ENCODE measurements around the gene PDCD7. TPM values are rescaled to one million over a fixed set of nuclear protein-coding genes. Genes with fewer than 3 reads are reported as not detected.

PDCD7 gene
- total RNA-seq, 1 experiment from 2014 or later = 31.6 TPM

DNA sequence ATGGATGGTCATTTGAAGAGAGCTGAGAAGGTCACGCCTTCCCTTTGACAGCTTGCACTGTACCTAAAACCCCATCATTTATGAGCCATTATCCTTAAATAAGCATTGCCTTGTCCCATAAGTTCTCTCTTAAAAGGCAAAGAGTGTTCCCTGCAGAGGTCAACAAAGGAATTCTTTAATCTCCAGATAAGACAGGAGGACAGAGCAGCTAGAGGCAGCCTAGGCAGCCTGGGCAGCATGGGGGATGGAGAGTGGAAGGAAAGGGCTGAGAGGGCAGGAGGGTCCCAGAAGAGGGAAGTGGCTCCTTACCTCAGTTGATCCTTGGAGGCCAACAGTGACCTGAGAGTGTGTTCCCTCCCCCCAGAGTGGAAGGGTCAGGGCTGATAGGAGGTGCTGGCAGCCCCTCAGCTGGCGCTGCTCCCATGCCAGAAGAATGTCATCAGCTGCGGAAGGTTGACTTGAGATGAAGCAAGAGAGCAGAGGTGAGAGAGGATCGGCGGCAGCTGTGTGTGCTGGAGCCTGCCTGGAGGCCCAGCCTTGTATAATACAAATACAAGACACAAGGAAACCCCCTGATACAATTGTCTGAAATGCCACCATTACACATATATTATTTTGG, 44.3 kb downstream of the PDCD7 start:
- no TSS peak for BruUV-seq (replicated peaks)
- Histone ChIP-seq H3K4me3 (replicated peaks in 1 of 2; ENCODE audit: low read depth in 1 of 2, low read length in 2 of 2) (no peak overlapping the region), H3K27ac (ENCODE audit: low read depth, low read length) (no peak overlapping the region), H4K20me1 (ENCODE audit: insufficient read depth) (no peaks in the 10 kb centered on the region), H3K9me2 (ENCODE audit: insufficient read depth) (no peaks in the 10 kb centered on the region), H3K9ac (ENCODE audit: low read length) (no peak overlapping the region), H3K9me3 (ENCODE audit: control insufficient read depth in 1 of 2, insufficient read depth in 1 of 2, low read depth in 1 of 2, low read length in 2 of 2) (no peaks in the 10 kb centered on the region), H2AFZ (ENCODE audit: low read depth, low read length, poor library complexity, severe bottlenecking) (no peak overlapping the region), H3K4me2 (ENCODE audit: low read length) (no peak overlapping the region), H3K79me2 (ENCODE audit: insufficient read depth, low read length) (no peaks in the 10 kb centered on the region), H3K4me1 (ENCODE audit: control insufficient read depth in 1 of 2, insufficient read depth in 2 of 2, low read length in 2 of 2) (no peaks in the 10 kb centered on the region), H3K27me3 (ENCODE audit: insufficient read depth, low read length) (no peaks in the 10 kb centered on the region), H3K36me3 (ENCODE audit: control insufficient read depth in 1 of 2, insufficient read depth in 2 of 2, low read length in 2 of 2) (no peaks in the 10 kb centered on the region)
- DNase-seq (ENCODE audit: low read depth, low spot score) (no peak), ATAC-seq (no peak)
- intact Hi-C loops (cut with micrococcal nuclease) = no loop called here
- ChIA-PET RAD21 (ENCODE audit: low non-redundant PET in 1 of 2, low total read pairs in 2 of 2, uncharacterized antibody in 2 of 2, unreplicated experiment in 2 of 2) (no interaction called here), CTCF (interaction anchor here (1.4 kb wide), 1 partner anchor 12 kb away, joined by 5 read pairs; no protein-coding TSS in a partner anchor), POLR2A (no interaction called here)
- TF ChIP-seq ZBTB33 (IDR thresholded peaks at IDR 0.05; ENCODE audit: extremely low read depth, insufficient replicate concordance, low read length) = no peak
- no peak for TF ChIP-seq POLR2AphosphoS5 (IDR thresholded peaks at IDR 0.05; ENCODE audit: low read depth, low read length)
- TF ChIP-seq, protein P1, sequence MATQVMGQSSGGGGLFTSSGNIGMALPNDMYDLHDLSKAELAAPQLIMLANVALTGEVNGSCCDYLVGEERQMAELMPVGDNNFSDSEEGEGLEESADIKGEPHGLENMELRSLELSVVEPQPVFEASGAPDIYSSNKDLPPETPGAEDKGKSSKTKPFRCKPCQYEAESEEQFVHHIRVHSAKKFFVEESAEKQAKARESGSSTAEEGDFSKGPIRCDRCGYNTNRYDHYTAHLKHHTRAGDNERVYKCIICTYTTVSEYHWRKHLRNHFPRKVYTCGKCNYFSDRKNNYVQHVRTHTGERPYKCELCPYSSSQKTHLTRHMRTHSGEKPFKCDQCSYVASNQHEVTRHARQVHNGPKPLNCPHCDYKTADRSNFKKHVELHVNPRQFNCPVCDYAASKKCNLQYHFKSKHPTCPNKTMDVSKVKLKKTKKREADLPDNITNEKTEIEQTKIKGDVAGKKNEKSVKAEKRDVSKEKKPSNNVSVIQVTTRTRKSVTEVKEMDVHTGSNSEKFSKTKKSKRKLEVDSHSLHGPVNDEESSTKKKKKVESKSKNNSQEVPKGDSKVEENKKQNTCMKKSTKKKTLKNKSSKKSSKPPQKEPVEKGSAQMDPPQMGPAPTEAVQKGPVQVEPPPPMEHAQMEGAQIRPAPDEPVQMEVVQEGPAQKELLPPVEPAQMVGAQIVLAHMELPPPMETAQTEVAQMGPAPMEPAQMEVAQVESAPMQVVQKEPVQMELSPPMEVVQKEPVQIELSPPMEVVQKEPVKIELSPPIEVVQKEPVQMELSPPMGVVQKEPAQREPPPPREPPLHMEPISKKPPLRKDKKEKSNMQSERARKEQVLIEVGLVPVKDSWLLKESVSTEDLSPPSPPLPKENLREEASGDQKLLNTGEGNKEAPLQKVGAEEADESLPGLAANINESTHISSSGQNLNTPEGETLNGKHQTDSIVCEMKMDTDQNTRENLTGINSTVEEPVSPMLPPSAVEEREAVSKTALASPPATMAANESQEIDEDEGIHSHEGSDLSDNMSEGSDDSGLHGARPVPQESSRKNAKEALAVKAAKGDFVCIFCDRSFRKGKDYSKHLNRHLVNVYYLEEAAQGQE (IDR thresholded peaks at IDR 0.05; ENCODE audit: low read depth) = no peak
- TF ChIP-seq EZH2 (IDR thresholded peaks at IDR 0.05) = no peak
- no peak for TF ChIP-seq ELF1 (IDR thresholded peaks at IDR 0.05; ENCODE audit: borderline replicate concordance, low read depth)
- TF ChIP-seq SP1 (IDR thresholded peaks at IDR 0.05; ENCODE audit: low read depth) = no peak
- no peak for TF ChIP-seq EGR1 (IDR thresholded peaks at IDR 0.05; ENCODE audit: low read depth)
- no peak for TF ChIP-seq SRF (IDR thresholded peaks at IDR 0.05; ENCODE audit: low read depth)
- no peak for TF ChIP-seq CTCF (IDR thresholded peaks at IDR 0.05 in 2 of 3, conservative IDR thresholded peaks at IDR 0.05 in 1 of 3; ENCODE audit: borderline replicate concordance in 1 of 3, insufficient read depth in 1 of 3, low read depth in 2 of 3, low read length in 2 of 3)
- TF ChIP-seq CEBPB (IDR thresholded peaks at IDR 0.05; ENCODE audit: low read depth) = no peak
- no peak for TF ChIP-seq ZFX (IDR thresholded peaks at IDR 0.05)
- TF ChIP-seq EZH2phosphoT487 (IDR thresholded peaks at IDR 0.05; ENCODE audit: borderline replicate concordance) = no peak
- TF ChIP-seq FOSL1 (IDR thresholded peaks at IDR 0.05; ENCODE audit: low read depth) = no peak
- TF ChIP-seq RAD21 (IDR thresholded peaks at IDR 0.05; ENCODE audit: low read depth) = no peak
